ENCODE data around the gene ZCCHC3.

ZCCHC3 gene

DNA sequence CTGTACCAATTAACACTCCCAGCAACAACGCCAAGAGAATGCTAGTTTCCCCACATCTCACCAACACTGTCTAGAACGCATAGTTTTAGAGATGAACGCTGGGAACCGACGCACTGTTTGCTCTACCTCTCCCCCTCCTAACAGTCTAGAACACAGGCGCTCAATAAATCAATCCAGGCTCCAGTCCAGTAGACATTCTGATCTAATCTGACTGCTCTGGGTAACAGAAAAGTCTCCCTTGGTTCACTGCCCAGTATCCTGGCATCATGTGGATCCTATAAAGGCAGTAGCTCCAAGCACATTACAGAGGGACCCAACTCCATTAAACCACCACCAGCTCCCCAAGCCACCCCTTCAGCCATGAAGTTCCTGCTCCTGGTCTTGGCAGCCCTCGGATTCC is 40.0 kb upstream of the ZCCHC3 start, which contains the start of gene DEFB132:
Gene DEFB132 (plus strand): TSS at position 306 of the 400 bp plus-strand sequence. CDS start 55 bp downstream, at position 361.
- no peak within 1 kb of the TSS for H3K27ac ChIP-seq
- H3K4me2 ChIP-seq, result no peak within 1 kb of the TSS
- H3K27me3 ChIP-seq (ENCODE audit: insufficient read depth, low read depth), result no peaks in the 10 kb centered on the region
- no peak within 1 kb of the TSS for H3K9ac ChIP-seq
- no peaks in the 10 kb centered on the region for H4K20me1 ChIP-seq (ENCODE audit: insufficient read depth)
- no peak within 1 kb of the TSS for H2AFZ ChIP-seq (ENCODE audit: low read depth)
- H3K79me2 ChIP-seq (ENCODE audit: insufficient read depth, low read depth), result no peaks in the 10 kb centered on the region
- H3K4me3 ChIP-seq (IDR thresholded peaks at IDR 0.05; ENCODE audit: insufficient read depth, low read depth, low read length), result no peak within 1 kb of the TSS
- no peaks in the 10 kb centered on the region for H3K36me3 ChIP-seq (ENCODE audit: insufficient read depth)
- TF ChIP-seq, protein P1, sequence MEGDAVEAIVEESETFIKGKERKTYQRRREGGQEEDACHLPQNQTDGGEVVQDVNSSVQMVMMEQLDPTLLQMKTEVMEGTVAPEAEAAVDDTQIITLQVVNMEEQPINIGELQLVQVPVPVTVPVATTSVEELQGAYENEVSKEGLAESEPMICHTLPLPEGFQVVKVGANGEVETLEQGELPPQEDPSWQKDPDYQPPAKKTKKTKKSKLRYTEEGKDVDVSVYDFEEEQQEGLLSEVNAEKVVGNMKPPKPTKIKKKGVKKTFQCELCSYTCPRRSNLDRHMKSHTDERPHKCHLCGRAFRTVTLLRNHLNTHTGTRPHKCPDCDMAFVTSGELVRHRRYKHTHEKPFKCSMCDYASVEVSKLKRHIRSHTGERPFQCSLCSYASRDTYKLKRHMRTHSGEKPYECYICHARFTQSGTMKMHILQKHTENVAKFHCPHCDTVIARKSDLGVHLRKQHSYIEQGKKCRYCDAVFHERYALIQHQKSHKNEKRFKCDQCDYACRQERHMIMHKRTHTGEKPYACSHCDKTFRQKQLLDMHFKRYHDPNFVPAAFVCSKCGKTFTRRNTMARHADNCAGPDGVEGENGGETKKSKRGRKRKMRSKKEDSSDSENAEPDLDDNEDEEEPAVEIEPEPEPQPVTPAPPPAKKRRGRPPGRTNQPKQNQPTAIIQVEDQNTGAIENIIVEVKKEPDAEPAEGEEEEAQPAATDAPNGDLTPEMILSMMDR (conservative IDR thresholded peaks at IDR 0.05; ENCODE audit: low read depth, low read length), result no peak
- H3K4me1 ChIP-seq (ENCODE audit: low read depth, poor library complexity, severe bottlenecking), result no peaks in the 10 kb centered on the region

DNA sequence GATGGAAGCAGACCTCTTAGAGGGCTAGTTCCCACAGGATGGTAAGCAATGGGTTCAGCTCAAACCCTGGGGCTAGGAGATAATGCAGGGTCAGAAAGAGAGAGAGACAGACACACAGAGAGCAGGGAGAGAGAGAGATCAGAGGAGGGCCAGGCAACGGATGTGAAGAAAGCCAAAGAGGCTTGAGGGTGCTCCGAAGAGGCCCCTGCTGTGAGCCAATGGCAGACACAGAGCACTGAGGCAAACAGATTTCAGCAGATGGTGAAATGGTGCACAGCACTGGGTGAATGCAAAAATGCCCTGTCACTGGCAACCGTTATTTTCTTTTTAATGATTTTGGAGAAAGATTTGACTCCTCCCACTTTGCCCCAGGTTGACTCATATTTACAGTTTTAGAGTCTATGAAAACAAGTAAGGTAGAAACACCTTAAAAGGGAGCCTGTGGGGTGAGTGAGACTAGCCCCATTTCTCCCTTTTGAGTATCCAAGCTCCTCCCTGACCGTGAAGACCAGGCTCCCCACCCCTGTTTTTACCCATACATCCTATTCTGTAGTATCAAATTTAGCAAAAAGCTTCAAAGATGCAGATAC is 39.0 kb upstream of the ZCCHC3 start:
- TF ChIP-seq, protein P1 (conservative IDR thresholded peaks at IDR 0.05; ENCODE audit: low read depth, low read length), result no peak
- no peak overlapping the region for H3K9ac ChIP-seq
- H3K36me3 ChIP-seq (ENCODE audit: insufficient read depth), result no peaks in the 10 kb centered on the region
- no peak overlapping the region for H3K4me3 ChIP-seq (IDR thresholded peaks at IDR 0.05; ENCODE audit: insufficient read depth, low read depth, low read length)
- no peaks in the 10 kb centered on the region for H3K79me2 ChIP-seq (ENCODE audit: insufficient read depth, low read depth)
- no peaks in the 10 kb centered on the region for H3K4me1 ChIP-seq (ENCODE audit: low read depth, poor library complexity, severe bottlenecking)
- no peaks in the 10 kb centered on the region for H3K27me3 ChIP-seq (ENCODE audit: insufficient read depth, low read depth)
- H3K27ac ChIP-seq, result no peak overlapping the region
- H4K20me1 ChIP-seq (ENCODE audit: insufficient read depth), result no peaks in the 10 kb centered on the region
- H3K4me2 ChIP-seq, result no peak overlapping the region
- H2AFZ ChIP-seq (ENCODE audit: low read depth), result no peak overlapping the region

- TF ChIP-seq, protein P1 (conservative IDR thresholded peaks at IDR 0.05; ENCODE audit: low read depth, low read length), result no peak
- Histone ChIP-seq H3K27ac (no peak overlapping the region), H3K9ac (no peak overlapping the region), H3K4me3 (IDR thresholded peaks at IDR 0.05; ENCODE audit: insufficient read depth, low read depth, low read length) (no peak overlapping the region), H3K27me3 (ENCODE audit: insufficient read depth, low read depth) (no peaks in the 10 kb centered on the region), H3K4me1 (ENCODE audit: low read depth, poor library complexity, severe bottlenecking) (no peaks in the 10 kb centered on the region), H3K4me2 (no peak overlapping the region), H3K36me3 (ENCODE audit: insufficient read depth) (no peaks in the 10 kb centered on the region), H4K20me1 (ENCODE audit: insufficient read depth) (no peaks in the 10 kb centered on the region), H3K79me2 (ENCODE audit: insufficient read depth, low read depth) (no peaks in the 10 kb centered on the region), H2AFZ (ENCODE audit: low read depth) (no peak overlapping the region)
These were observed 38.4 kb upstream of the ZCCHC3 start for GRCh38 chr20:258963-259362.

- no peak overlapping the region for H2AFZ ChIP-seq (ENCODE audit: low read depth)
- H3K9ac ChIP-seq, result no peak overlapping the region
- no peaks in the 10 kb centered on the region for H4K20me1 ChIP-seq (ENCODE audit: insufficient read depth)
- H3K27ac ChIP-seq, result no peak overlapping the region
- TF ChIP-seq, protein P1 (conservative IDR thresholded peaks at IDR 0.05; ENCODE audit: low read depth, low read length), result no peak
- no peaks in the 10 kb centered on the region for H3K4me1 ChIP-seq (ENCODE audit: low read depth, poor library complexity, severe bottlenecking)
- no peaks in the 10 kb centered on the region for H3K27me3 ChIP-seq (ENCODE audit: insufficient read depth, low read depth)
- H3K79me2 ChIP-seq (ENCODE audit: insufficient read depth, low read depth), result no peaks in the 10 kb centered on the region
- no peak overlapping the region for H3K4me3 ChIP-seq (IDR thresholded peaks at IDR 0.05; ENCODE audit: insufficient read depth, low read depth, low read length)
- H3K36me3 ChIP-seq (ENCODE audit: insufficient read depth), result no peaks in the 10 kb centered on the region
- no peak overlapping the region for H3K4me2 ChIP-seq
These were observed 37.4 kb upstream of the ZCCHC3 start for GRCh38 chr20:259981-260380.
